Neural progenitor cell (in vitro differentiated cells): ENCODE results near the gene WDR45B. TPM values are rescaled to one million over a fixed set of nuclear protein-coding genes. Genes with fewer than 3 reads are reported as not detected.

Source experiments
- DNase-seq: peaks from one replicate; pipeline ENCODE4 v3.0.0-alpha.2; 2016; ENCODE audit warnings: low spot score
- H2AFZ ChIP-seq: fragments of 200-600 bp; sonication (generic); replicated peaks from 2 replicates; pipeline ENCODE4 v1.6.1; 2016; ENCODE audit warnings: antibody characterized with exemption
- H3F3A ChIP-seq: fragments of 200-600 bp; sonication (generic); 2 replicates; pipeline ENCODE4 v1.6.1; 2016; ENCODE audit warnings: antibody characterized with exemption, low read depth
- H3K27ac ChIP-seq: fragments of 200-600 bp; sonication (generic); 2 replicates; pipeline ENCODE4 v1.5.1; 2016; ENCODE audit warnings: mild to moderate bottlenecking
- H3K27me3 ChIP-seq: fragments of 200-600 bp; sonication (generic); 2 replicates; pipeline ENCODE4 v1.6.1; 2016; ENCODE audit warnings: mild to moderate bottlenecking, moderate library complexity
- H3K36me3 ChIP-seq: fragments of 200-600 bp; sonication (generic); 2 replicates; pipeline ENCODE4 v1.5.1; 2016
- H3K4me1 ChIP-seq: fragments of 200-600 bp; sonication (generic); 2 replicates; pipeline ENCODE4 v1.6.1; 2016; ENCODE audit warnings: mixed run types
- H3K4me2 ChIP-seq: fragments of 200-600 bp; sonication (generic); 2 replicates; pipeline ENCODE4 v1.6.1; 2016
- H3K4me3 ChIP-seq: fragments of 200-600 bp; sonication (generic); 2 replicates; pipeline ENCODE4 v1.5.1; 2016
- H3K79me2 ChIP-seq: fragments of 200-600 bp; sonication (generic); 2 replicates; pipeline ENCODE4 v1.6.1; 2016; ENCODE audit warnings: low read depth
- H3K9ac ChIP-seq: fragments of 200-600 bp; sonication (generic); 2 replicates; pipeline ENCODE4 v1.6.1; 2016
- H3K9me3 ChIP-seq: fragments of 200-600 bp; sonication (generic); 2 replicates; pipeline ENCODE4 v1.5.1; 2016; ENCODE audit warnings: low read depth
- H4K20me1 ChIP-seq: fragments of 200-600 bp; sonication (generic); 2 replicates; pipeline ENCODE4 v1.6.1; 2016; ENCODE audit warnings: low read depth
- H3K27ac Mint-ChIP-seq: 3 replicates; pipeline ENCODE4 v1.8.0; 2021; ENCODE audit warnings: mixed read lengths
- H3K27me3 Mint-ChIP-seq: 2 replicates; pipeline ENCODE4 v1.8.0; 2022; ENCODE audit warnings: low read depth, mild to moderate bottlenecking, inconsistent platforms, moderate library complexity, mixed read lengths; ENCODE audit not compliant: insufficient read depth
- H3K36me3 Mint-ChIP-seq: 3 replicates; pipeline ENCODE4 v1.8.0; 2021; ENCODE audit warnings: mixed read lengths
- H3K4me1 Mint-ChIP-seq: 3 replicates; pipeline ENCODE4 v1.8.0; 2021; ENCODE audit warnings: mixed read lengths
- H3K4me3 Mint-ChIP-seq: 3 replicates; pipeline ENCODE4 v1.8.0; 2021; ENCODE audit warnings: mild to moderate bottlenecking, moderate library complexity, mixed read lengths
- H3K9me3 Mint-ChIP-seq: 3 replicates; pipeline ENCODE4 v1.8.0; 2020; ENCODE audit warnings: mixed read lengths
- CTCF ChIP-seq: fragments of 200-600 bp; sonication (generic); IDR thresholded peaks from 2 replicates; pipeline ENCODE4 v1.5.1; 2017; ENCODE audit warnings: antibody characterized with exemption, mild to moderate bottlenecking
- EZH2 ChIP-seq: fragments of 200-600 bp; sonication (generic); IDR thresholded peaks from 2 replicates; pipeline ENCODE4 v1.6.1; 2017; ENCODE audit warnings: antibody characterized with exemption, mild to moderate bottlenecking, moderate library complexity
- EZH2phosphoT487 ChIP-seq: fragments of 200-600 bp; sonication (generic); IDR thresholded peaks from 2 replicates; pipeline ENCODE4 v1.6.1; 2017; ENCODE audit warnings: antibody characterized with exemption
- total RNA-seq: library from RNA; depleted of rRNA; stranded (reverse); fragments of >200 nt; gene quantifications from 2 replicates; pipeline ENCODE4 v1.2.3, GENCODE V29; 2015; ENCODE audit warnings: low replicate concordance

WDR45B gene
- total RNA-seq, 1 donor from 2014 or later, result 110 TPM

GRCh38 chr17:82596837-82597672 lies 51.2 kb downstream of the WDR45B start:
- H3K4me1 ChIP-seq, result peaks cover 7% of the 10 kb centered on the region
- no peaks in the 10 kb centered on the region for H3K9me3 Mint-ChIP-seq
- no peak overlapping the region for H3K9ac ChIP-seq
- no peaks in the 10 kb centered on the region for H3K27me3 ChIP-seq
- no peak overlapping the region for H3K4me3 ChIP-seq
- TF ChIP-seq EZH2 (no peak), EZH2phosphoT487 (no peak), CTCF (no peak)
- H3K27me3 Mint-ChIP-seq, result peaks cover 6% of the 10 kb centered on the region
- H3K27ac ChIP-seq, result no peak overlapping the region
- H4K20me1 ChIP-seq, result peaks cover 16% of the 10 kb centered on the region
- H3K4me3 Mint-ChIP-seq, result no peak overlapping the region
- peaks cover 24% of the 10 kb centered on the region for H3K4me1 Mint-ChIP-seq
- no peak overlapping the region for H3K27ac Mint-ChIP-seq
- peaks cover 25% of the 10 kb centered on the region for H3K36me3 Mint-ChIP-seq
- H3K79me2 ChIP-seq, result peaks cover 8% of the 10 kb centered on the region
- H2AFZ ChIP-seq, result no peak overlapping the region
- H3F3A ChIP-seq, result peaks cover 18% of the 10 kb centered on the region
- no peaks in the 10 kb centered on the region for H3K9me3 ChIP-seq
- no peak overlapping the region for H3K4me2 ChIP-seq
- no peak for DNase-seq
- no peaks in the 10 kb centered on the region for H3K36me3 ChIP-seq

GRCh38 chr17:82596296-82596695 lies 51.9 kb downstream of the WDR45B start:
- H3K27me3 ChIP-seq, result no peaks in the 10 kb centered on the region
- Mint-ChIP-seq H3K4me3 (no peak overlapping the region), H3K27me3 (peaks cover 3% of the 10 kb centered on the region), H3K9me3 (no peaks in the 10 kb centered on the region), H3K36me3 (peaks cover 18% of the 10 kb centered on the region), H3K27ac (no peak overlapping the region), H3K4me1 (peaks cover 24% of the 10 kb centered on the region)
- no peak for DNase-seq
- H3K36me3 ChIP-seq, result no peaks in the 10 kb centered on the region
- H3K79me2 ChIP-seq, result peaks cover 8% of the 10 kb centered on the region
- TF ChIP-seq EZH2 (no peak), CTCF (no peak)
- peaks cover 25% of the 10 kb centered on the region for H3F3A ChIP-seq
- no peak overlapping the region for H3K27ac ChIP-seq
- H3K4me1 ChIP-seq, result peaks cover 7% of the 10 kb centered on the region
- no peak overlapping the region for H3K4me3 ChIP-seq
- no peak overlapping the region for H3K4me2 ChIP-seq
- no peak overlapping the region for H3K9ac ChIP-seq
- H3K9me3 ChIP-seq, result no peaks in the 10 kb centered on the region
- no peak overlapping the region for H2AFZ ChIP-seq
- H4K20me1 ChIP-seq, result peaks cover 22% of the 10 kb centered on the region

GRCh38 chr17:82595893-82596292 lies 52.4 kb downstream of the WDR45B start:
- no peak for DNase-seq
- Histone ChIP-seq H3K79me2 (peaks cover 8% of the 10 kb centered on the region), H3K4me3 (no peak overlapping the region), H3K27me3 (no peaks in the 10 kb centered on the region), H3K4me1 (peaks cover 7% of the 10 kb centered on the region), H3K36me3 (no peaks in the 10 kb centered on the region), H2AFZ (no peak overlapping the region), H3K4me2 (no peak overlapping the region), H3K9me3 (no peaks in the 10 kb centered on the region), H3F3A (peaks cover 27% of the 10 kb centered on the region), H4K20me1 (peaks cover 22% of the 10 kb centered on the region), H3K9ac (no peak overlapping the region), H3K27ac (no peak overlapping the region)
- peaks cover 14% of the 10 kb centered on the region for H3K36me3 Mint-ChIP-seq
- H3K9me3 Mint-ChIP-seq, result no peaks in the 10 kb centered on the region
- TF ChIP-seq EZH2 (no peak), CTCF (no peak)
- H3K27me3 Mint-ChIP-seq, result peaks cover 2% of the 10 kb centered on the region
- peaks cover 24% of the 10 kb centered on the region for H3K4me1 Mint-ChIP-seq
- H3K27ac Mint-ChIP-seq, result no peak overlapping the region
- H3K4me3 Mint-ChIP-seq, result no peak overlapping the region
